ENCODE data around the gene TK1.

DNA sequence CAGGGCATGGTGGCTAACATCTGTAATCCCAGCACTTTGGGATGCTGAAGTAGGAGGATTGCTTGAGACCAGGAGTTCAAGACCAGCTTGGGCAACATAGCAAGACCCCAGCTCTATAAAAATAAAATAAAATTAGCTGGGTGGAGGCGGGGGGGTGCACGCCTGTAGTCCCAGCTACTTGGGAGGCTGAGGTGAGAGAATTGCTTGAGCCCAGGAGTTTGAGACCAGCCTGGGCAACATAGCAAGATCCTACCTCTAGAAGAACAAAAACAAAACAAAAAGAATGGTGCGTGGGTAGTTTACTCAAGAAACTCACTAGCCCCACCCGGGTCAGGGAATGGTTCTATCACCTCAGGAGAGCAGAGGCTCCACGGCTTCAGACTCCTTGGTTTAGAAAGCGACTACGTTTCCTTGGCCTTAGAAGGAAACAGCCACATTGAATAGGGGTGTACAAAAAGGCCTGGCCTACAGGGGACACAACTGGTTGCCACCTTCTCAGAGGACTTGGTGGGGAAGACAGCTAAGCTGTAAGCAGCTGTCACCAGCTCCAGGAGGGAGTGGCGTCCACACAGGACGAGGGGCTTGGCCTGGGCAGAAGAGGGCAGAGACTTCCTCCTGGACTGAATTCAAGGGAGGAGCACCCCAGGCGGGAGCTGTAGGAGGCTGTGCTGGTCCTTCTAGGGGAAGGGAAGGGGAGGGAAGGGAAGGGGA is 716 bp downstream of the TK1 start:
- TF ChIP-seq, protein P1, sequence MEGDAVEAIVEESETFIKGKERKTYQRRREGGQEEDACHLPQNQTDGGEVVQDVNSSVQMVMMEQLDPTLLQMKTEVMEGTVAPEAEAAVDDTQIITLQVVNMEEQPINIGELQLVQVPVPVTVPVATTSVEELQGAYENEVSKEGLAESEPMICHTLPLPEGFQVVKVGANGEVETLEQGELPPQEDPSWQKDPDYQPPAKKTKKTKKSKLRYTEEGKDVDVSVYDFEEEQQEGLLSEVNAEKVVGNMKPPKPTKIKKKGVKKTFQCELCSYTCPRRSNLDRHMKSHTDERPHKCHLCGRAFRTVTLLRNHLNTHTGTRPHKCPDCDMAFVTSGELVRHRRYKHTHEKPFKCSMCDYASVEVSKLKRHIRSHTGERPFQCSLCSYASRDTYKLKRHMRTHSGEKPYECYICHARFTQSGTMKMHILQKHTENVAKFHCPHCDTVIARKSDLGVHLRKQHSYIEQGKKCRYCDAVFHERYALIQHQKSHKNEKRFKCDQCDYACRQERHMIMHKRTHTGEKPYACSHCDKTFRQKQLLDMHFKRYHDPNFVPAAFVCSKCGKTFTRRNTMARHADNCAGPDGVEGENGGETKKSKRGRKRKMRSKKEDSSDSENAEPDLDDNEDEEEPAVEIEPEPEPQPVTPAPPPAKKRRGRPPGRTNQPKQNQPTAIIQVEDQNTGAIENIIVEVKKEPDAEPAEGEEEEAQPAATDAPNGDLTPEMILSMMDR (IDR thresholded peaks at IDR 0.05; ENCODE audit: low read depth, low read length, poor library complexity, severe bottlenecking): no peak
- TF ChIP-seq EZH2phosphoT487 (IDR thresholded peaks at IDR 0.05; ENCODE audit: borderline replicate concordance, low read length): no peak
